Cerebellar cortex (tissue), 1 donor: ENCODE data around the gene PAPSS1.

ENCODE experiments used
- DNase-seq: peaks from one replicate; pipeline ENCODE4 v3.0.0-alpha.2; 2015; ENCODE audit warnings: low spot score

Gene PAPSS1

GRCh38 chr4:107629318-107629717, 90.7 kb downstream of the PAPSS1 start:
- no peak for DNase-seq

- DNase-seq = no peak
Measured at GRCh38 chr4:107625391-107625902, 94.6 kb downstream of the PAPSS1 start.

- no peak for DNase-seq
Measured at GRCh38 chr4:107624024-107624423, 96.0 kb downstream of the PAPSS1 start.

GRCh38 chr4:107622006-107622405, 98.0 kb downstream of the PAPSS1 start:
- no peak for DNase-seq

- DNase-seq = no peak
Measured at GRCh38 chr4:107619731-107620130, 100.3 kb downstream of the PAPSS1 start.

GRCh38 chr4:107619066-107619465, 101.0 kb downstream of the PAPSS1 start:
- no peak for DNase-seq

- no peak for DNase-seq
Measured at GRCh38 chr4:107618656-107619055, 101.4 kb downstream of the PAPSS1 start.

- no peak for DNase-seq
Measured at GRCh38 chr4:107616838-107617389, 103.1 kb downstream of the PAPSS1 start.

GRCh38 chr4:107615809-107616208, 104.2 kb downstream of the PAPSS1 start:
- no peak for DNase-seq

GRCh38 chr4:107603430-107603829, 116.6 kb downstream of the PAPSS1 start:
- no peak for DNase-seq

- DNase-seq = no peak
Measured at GRCh38 chr4:107600983-107601382, 119.1 kb downstream of the PAPSS1 start.

GRCh38 chr4:107600436-107600835, 119.6 kb downstream of the PAPSS1 start:
- DNase-seq = no peak

GRCh38 chr4:107599841-107600240, 120.2 kb downstream of the PAPSS1 start:
- DNase-seq = no peak

- DNase-seq = no peak
Measured at GRCh38 chr4:107593230-107593629, 126.8 kb downstream of the PAPSS1 start.

- no peak for DNase-seq
Measured at GRCh38 chr4:107592519-107592918, 127.5 kb downstream of the PAPSS1 start.

GRCh38 chr4:107589269-107589668, 130.8 kb downstream of the PAPSS1 start:
- no peak for DNase-seq

GRCh38 chr4:107586371-107586770, 133.7 kb downstream of the PAPSS1 start:
- DNase-seq = no peak

- DNase-seq = no peak
Measured at GRCh38 chr4:107579099-107579498, 140.9 kb downstream of the PAPSS1 start.

GRCh38 chr4:107578321-107578720, 141.7 kb downstream of the PAPSS1 start:
- DNase-seq = no peak

GRCh38 chr4:107577743-107578142, 142.3 kb downstream of the PAPSS1 start:
- DNase-seq = no peak

GRCh38 chr4:107575243-107575642, 144.8 kb downstream of the PAPSS1 start:
- no peak for DNase-seq

GRCh38 chr4:107572281-107572680, 147.8 kb downstream of the PAPSS1 start:
- no peak for DNase-seq

- no peak for DNase-seq
Measured at GRCh38 chr4:107570952-107571351, 149.1 kb downstream of the PAPSS1 start.

- no peak for DNase-seq
Measured at GRCh38 chr4:107564326-107564725, 155.7 kb downstream of the PAPSS1 start.
